Measurements from ENCODE around the gene POU4F2.
"Not testable (repeated sequence)": the region's sequence is repeated elsewhere in the genome, so short reads cannot be mapped to it uniquely, and the experiment has no call there.

POU4F2 gene

DNA sequence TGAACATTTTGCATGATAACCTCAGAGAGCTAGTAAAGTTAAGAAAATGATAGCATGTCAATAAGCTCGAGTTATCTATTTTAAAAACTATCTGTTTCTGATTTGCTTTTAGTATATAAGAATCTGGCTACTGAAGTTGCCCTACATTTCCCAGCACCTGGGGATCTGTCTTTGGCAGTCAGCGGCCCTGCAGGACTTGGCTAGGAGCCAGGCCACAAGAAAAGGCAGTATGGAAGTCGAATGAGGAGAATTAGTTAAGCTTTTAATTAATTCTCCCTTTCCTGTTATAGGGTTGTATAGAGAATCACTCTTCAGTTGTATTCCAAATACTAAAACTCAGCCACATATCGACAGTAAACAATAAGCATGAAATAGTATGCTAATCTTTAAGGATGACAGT, 22.7 kb downstream of the POU4F2 start:
- no peak for DNase-seq

DNA sequence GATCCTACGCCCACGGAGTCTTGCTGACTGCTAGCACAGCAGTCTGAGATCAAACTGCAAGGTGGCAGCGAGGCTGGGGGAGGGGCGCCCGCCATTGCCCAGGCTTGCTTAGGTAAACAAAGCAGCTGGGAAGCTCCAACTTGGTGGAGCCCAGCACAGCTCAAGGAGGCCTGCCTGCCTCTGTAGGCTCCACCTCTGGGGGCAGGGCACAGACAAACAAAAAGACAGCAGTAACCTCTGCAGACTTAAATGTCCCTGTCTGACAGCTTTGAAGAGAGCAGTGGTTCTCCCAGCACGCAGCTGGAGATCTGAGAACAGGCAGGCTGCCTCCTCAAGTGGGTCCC, 25.2 kb downstream of the POU4F2 start:
- not testable (repeated sequence) for DNase-seq

DNA sequence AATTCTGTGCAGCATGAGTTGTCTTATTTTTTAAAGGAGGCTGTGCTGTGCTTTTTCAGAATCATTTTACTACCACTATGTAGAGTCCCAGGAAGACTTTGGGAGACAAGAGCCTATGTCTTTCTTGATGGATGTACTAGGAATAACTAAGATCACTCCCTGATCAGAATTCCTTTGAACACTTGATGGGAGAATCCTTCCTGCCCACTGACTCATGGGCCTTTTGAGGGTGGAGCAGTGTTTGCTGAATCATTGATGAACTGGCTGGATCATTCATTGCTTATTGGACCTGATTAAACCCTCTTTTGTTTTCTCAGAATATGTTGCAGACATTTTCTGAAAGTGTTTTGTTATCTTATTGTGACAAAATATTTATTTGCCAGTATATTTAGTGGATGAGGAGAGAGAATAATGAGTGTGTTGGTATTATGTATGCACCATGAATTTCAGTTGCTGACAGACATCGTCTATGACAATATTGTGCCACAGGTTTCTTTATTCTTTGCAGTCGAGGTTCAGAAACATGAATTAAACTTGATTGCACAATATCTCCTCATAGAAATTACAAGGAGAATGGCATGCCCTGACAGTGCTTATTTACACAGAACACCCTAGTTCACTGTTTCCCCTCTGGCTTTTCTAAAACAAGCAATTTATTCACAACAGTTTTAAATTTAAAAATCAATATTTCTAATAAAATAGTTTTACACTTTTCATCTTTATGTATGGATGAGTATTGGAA, 36.3 kb downstream of the POU4F2 start:
- DNase-seq = no peak

Measured in right hindlimb (tissue), 1 donor.